ENCODE results near the gene GRB2.

GRB2 gene

GRCh38 chr17:75361344-75361743 lies 44.1 kb downstream of the GRB2 start:
- no peak for TF ChIP-seq CTCF (IDR thresholded peaks at IDR 0.05; ENCODE audit: low read depth, low read length)
- Histone ChIP-seq H3K27me3 (ENCODE audit: insufficient read depth, low read depth, severe bottlenecking) (no peaks in the 10 kb centered on the region), H3K27ac (no peak overlapping the region), H3K4me3 (ENCODE audit: low read depth, low read length) (no peak overlapping the region), H3K36me3 (no peaks in the 10 kb centered on the region; the same call in 1 of the 2 replicates), H3K9me3 (ENCODE audit: severe bottlenecking) (no peaks in the 10 kb centered on the region)
- DNase-seq: no peak

GRCh38 chr17:75356260-75356937 lies 49.1 kb downstream of the GRB2 start:
- Histone ChIP-seq H3K36me3 (no peaks in the 10 kb centered on the region; the same call in 1 of the 2 replicates), H3K9me3 (ENCODE audit: severe bottlenecking) (no peaks in the 10 kb centered on the region), H3K4me3 (ENCODE audit: low read depth, low read length) (no peak overlapping the region), H3K27ac (no peak overlapping the region), H3K27me3 (ENCODE audit: insufficient read depth, low read depth, severe bottlenecking) (no peaks in the 10 kb centered on the region)
- no peak for DNase-seq
- TF ChIP-seq CTCF (IDR thresholded peaks at IDR 0.05; ENCODE audit: low read depth, low read length): no peak

- Histone ChIP-seq H3K36me3 (no peaks in the 10 kb centered on the region; the same call in 1 of the 2 replicates), H3K27ac (no peak overlapping the region), H3K4me3 (ENCODE audit: low read depth, low read length) (no peak overlapping the region), H3K9me3 (ENCODE audit: severe bottlenecking) (no peaks in the 10 kb centered on the region), H3K27me3 (ENCODE audit: insufficient read depth, low read depth, severe bottlenecking) (no peaks in the 10 kb centered on the region)
- no peak for TF ChIP-seq CTCF (IDR thresholded peaks at IDR 0.05; ENCODE audit: low read depth, low read length)
- DNase-seq: no peak
Observed at GRCh38 chr17:75353176-75353575, 52.3 kb downstream of the GRB2 start.

GRCh38 chr17:75352079-75352569 lies 53.4 kb downstream of the GRB2 start:
- Histone ChIP-seq H3K9me3 (ENCODE audit: severe bottlenecking) (no peaks in the 10 kb centered on the region), H3K27ac (no peak overlapping the region; the same call in 1 of the 2 replicates), H3K4me3 (ENCODE audit: low read depth, low read length) (no peak overlapping the region), H3K36me3 (no peaks in the 10 kb centered on the region; the same call in 1 of the 2 replicates), H3K27me3 (ENCODE audit: insufficient read depth, low read depth, severe bottlenecking) (no peaks in the 10 kb centered on the region)
- peak; percentile 86 for DNase-seq
- TF ChIP-seq CTCF (IDR thresholded peaks at IDR 0.05; ENCODE audit: low read depth, low read length): no peak

DNA sequence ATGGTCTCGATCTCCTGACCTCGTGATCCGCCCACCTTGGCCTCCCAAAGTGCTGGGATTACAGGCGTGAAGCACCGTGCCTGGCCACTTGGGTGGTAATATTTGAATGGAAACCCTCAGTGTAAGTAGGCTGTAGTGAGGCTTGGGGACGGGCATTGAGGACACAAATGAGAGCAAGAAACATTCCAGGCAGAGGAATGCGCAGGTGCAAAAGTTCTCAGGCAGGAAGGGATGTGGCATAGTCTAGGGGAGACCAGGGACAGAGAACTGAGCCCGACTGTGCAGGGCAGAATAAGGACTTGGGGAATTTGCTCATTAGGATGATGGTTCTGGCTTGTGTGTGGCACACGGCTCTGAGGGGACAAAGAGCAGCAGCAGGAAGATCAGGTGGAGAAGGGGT lies 54.8 kb downstream of the GRB2 start:
- DNase-seq: no peak
- no peak overlapping the region for H3K4me3 ChIP-seq (ENCODE audit: low read depth, low read length)
- H3K9me3 ChIP-seq (ENCODE audit: severe bottlenecking): no peaks in the 10 kb centered on the region
- no peak overlapping the region for H3K27ac ChIP-seq
- no peaks in the 10 kb centered on the region for H3K27me3 ChIP-seq (ENCODE audit: insufficient read depth, low read depth, severe bottlenecking)
- no peak for TF ChIP-seq CTCF (IDR thresholded peaks at IDR 0.05; ENCODE audit: low read depth, low read length)
- no peaks in the 10 kb centered on the region for H3K36me3 ChIP-seq

DNA sequence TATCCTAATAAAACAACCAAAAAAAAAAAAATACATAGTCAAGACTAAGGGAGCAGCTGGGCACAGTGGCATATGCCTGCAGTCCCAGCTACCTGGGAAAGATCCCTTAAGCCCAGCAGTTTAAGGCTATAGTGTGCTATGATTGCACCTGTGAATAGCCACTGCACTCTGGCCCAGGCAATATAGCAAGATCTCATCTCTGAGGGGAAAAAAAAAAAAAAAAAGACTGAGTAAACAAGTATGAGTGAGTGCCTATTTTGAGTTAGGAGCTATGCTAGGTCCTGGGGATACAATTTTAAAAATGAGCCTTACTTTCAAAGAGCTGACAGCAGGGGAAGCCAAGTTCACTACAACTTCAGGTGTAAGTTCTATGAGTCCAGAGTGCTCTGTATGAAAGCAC lies 55.4 kb downstream of the GRB2 start:
- Histone ChIP-seq H3K27ac (no peak overlapping the region), H3K9me3 (ENCODE audit: severe bottlenecking) (no peaks in the 10 kb centered on the region), H3K36me3 (no peaks in the 10 kb centered on the region), H3K27me3 (ENCODE audit: insufficient read depth, low read depth, severe bottlenecking) (no peaks in the 10 kb centered on the region), H3K4me3 (ENCODE audit: low read depth, low read length) (no peak overlapping the region)
- TF ChIP-seq CTCF (IDR thresholded peaks at IDR 0.05; ENCODE audit: low read depth, low read length): no peak
- no peak for DNase-seq
